Activated CD4-positive, alpha-beta memory T cell treated with anti-CD3 and anti-CD28 coated beads for 36 hours (primary cell): ENCODE data around the gene DPY19L3. TPM values are rescaled to one million over a fixed set of nuclear protein-coding genes. Genes with fewer than 3 reads are reported as not detected.

Experiments used
- CTCF ChIA-PET: fragments of 350-600 bp; sonication (Branson Sonifier 250); formaldehyde crosslinking; loops from one replicate; lab custom pipeline; 2021; ENCODE audit warnings: antibody characterized with exemption, inconsistent platforms; lab: Charles Lee
- POLR2A ChIA-PET: fragments of 350-600 bp; sonication (Branson Sonifier 250); formaldehyde crosslinking; loops from one replicate; lab custom pipeline; 2021; ENCODE audit warnings: antibody characterized with exemption; lab: Charles Lee
- DNase-seq: peaks from one replicate; pipeline ENCODE4 v3.0.0-alpha.2; 2020
- H3K27ac Mint-ChIP-seq: one replicate; pipeline ENCODE4 v1.8.0; 2021; ENCODE audit warnings: mixed read lengths
- H3K27me3 Mint-ChIP-seq: one replicate; pipeline ENCODE4 v1.8.0; 2021; ENCODE audit warnings: mixed read lengths
- H3K36me3 Mint-ChIP-seq: one replicate; pipeline ENCODE4 v1.8.0; 2021; ENCODE audit warnings: mixed read lengths
- H3K4me1 Mint-ChIP-seq: one replicate; pipeline ENCODE4 v1.8.0; 2021; ENCODE audit warnings: low read depth, mixed read lengths
- H3K4me3 Mint-ChIP-seq: one replicate; pipeline ENCODE4 v1.8.0; 2021; ENCODE audit warnings: mild to moderate bottlenecking, mixed read lengths
- H3K9me3 Mint-ChIP-seq: one replicate; pipeline ENCODE4 v1.8.0; 2021; ENCODE audit warnings: mixed read lengths
- intact Hi-C: fragments of 100-400 bp; cut with micrococcal nuclease; formaldehyde crosslinking; loops from one replicate; pipeline ENCODE4 v1.15.1; 2023
- total RNA-seq, 2 experiments: library from RNA; stranded (reverse); gene quantifications; one replicate each; pipeline ENCODE4 v1.2.3, GENCODE V29; 2021

The DPY19L3 gene
- total RNA-seq, 2 experiments from 2014 or later = 12.4 to 14.9 TPM

DNA sequence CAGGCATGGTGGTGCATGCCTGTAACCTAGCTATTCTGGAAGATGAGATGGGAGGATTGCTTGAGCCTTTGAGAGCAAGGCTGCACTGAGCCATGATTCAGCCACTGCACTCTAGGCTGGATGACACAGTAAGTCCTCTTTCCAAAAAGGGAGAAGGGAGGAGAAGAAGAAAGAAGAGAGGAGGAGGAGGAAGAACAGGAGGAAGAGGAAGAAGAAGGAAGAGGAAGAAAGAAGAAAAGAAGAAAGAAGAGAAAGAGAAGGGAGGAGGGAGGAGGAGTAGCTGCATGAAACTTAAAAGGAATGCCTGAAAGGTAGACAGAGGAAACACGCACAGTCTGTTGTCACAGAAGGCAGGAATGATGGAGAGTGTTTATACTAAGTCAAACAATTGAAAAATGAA is 3.6 kb upstream of the DPY19L3 start:
- Mint-ChIP-seq H3K27me3 (no peaks in the 10 kb centered on the region), H3K36me3 (peaks cover 1% of the 10 kb centered on the region), H3K4me1 (peaks cover 12% of the 10 kb centered on the region), H3K9me3 (no peaks in the 10 kb centered on the region), H3K27ac (no peak overlapping the region), H3K4me3 (no peak overlapping the region)
- intact Hi-C loops = no loop called here
- ChIA-PET CTCF (no interaction called here), POLR2A (no interaction called here)
- no peak for DNase-seq

DNA sequence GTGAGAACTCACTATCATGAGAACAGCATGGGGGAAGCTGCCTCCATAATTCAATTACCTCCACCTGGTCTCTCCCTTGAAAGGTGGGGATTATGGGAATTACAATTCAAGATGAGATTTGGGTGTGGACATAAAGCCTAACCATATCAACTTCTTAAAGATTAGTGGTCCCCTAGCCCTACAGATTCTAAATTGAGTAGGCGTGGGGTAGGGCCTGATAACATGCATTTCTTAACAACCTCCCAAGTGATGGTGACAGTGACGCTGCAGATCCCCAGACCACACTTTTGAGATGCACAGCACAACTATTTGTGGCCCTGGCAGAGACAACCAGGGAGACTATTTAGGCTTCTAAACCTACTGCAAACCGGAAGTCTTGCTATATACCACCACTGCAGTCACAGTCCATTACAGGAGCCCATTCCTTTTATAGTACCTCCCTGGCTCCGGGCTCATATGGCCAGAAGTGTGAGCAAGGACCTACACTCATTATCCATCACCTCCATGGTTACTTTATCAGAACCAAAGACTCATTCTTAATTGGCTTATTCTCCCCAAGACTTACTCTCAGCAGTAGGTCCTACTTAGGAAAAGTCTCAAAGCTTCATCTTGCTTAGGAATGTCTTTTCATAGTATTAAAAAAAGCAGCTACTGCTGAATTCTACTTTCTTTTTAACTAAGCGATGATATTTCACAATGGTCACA is 2.1 kb upstream of the DPY19L3 start:
- Mint-ChIP-seq H3K9me3 (no peaks in the 10 kb centered on the region), H3K27ac (peak overlapping the region; percentile 91), H3K4me1 (peaks cover 12% of the 10 kb centered on the region), H3K4me3 (peak overlapping the region; percentile 84), H3K36me3 (peaks cover 6% of the 10 kb centered on the region), H3K27me3 (no peaks in the 10 kb centered on the region)
- POLR2A ChIA-PET = no interaction called here
- CTCF ChIA-PET = no interaction called here
- DNase-seq = no peak
- intact Hi-C loops = no loop called here

DNA sequence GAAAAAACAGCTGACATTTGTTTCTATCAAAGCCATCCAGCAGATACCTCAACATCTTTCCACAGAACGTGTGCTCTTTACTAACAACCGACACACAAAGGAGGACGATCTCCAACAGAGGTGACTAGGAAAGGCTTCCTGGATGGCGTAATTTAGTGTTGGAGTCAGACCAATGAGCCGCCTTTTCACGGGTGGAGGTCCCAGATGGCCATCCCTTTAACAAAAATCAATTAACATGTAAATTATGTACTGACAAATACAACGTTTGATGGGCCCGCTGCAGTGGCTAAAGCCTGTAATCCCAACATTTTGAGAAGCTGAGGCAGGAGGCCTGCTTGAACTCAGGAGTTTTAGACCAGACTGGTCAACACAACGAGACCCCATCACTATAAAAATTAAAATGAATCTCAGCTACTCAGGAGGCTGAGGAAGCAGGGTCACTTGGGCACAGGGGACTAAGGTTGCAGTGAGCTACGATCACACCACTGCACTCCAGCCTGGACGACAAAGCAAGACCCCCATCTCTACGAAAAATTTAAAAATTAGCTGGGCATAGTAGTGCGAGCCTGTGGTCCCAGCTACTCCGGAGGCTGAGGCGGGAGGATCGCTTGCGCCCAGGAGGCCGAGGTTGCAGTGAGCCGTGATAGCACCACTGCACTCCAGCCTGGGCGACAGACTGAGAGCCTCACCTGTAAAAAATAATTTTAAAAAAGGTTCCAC is 1.2 kb upstream of the DPY19L3 start:
- DNase-seq = no peak
- peak overlapping the region; percentile 84 for H3K4me3 Mint-ChIP-seq
- peak overlapping the region; percentile 91 for H3K27ac Mint-ChIP-seq
- CTCF ChIA-PET = no interaction called here
- peaks cover 12% of the 10 kb centered on the region for H3K4me1 Mint-ChIP-seq
- intact Hi-C loops = loop anchor here (2.0 kb wide), 1 partner anchor 60 kb away; the partner anchor contains the start of gene ZNF507
- H3K9me3 Mint-ChIP-seq = no peaks in the 10 kb centered on the region
- POLR2A ChIA-PET = no interaction called here
- H3K36me3 Mint-ChIP-seq = peaks cover 12% of the 10 kb centered on the region
- no peaks in the 10 kb centered on the region for H3K27me3 Mint-ChIP-seq

DNA sequence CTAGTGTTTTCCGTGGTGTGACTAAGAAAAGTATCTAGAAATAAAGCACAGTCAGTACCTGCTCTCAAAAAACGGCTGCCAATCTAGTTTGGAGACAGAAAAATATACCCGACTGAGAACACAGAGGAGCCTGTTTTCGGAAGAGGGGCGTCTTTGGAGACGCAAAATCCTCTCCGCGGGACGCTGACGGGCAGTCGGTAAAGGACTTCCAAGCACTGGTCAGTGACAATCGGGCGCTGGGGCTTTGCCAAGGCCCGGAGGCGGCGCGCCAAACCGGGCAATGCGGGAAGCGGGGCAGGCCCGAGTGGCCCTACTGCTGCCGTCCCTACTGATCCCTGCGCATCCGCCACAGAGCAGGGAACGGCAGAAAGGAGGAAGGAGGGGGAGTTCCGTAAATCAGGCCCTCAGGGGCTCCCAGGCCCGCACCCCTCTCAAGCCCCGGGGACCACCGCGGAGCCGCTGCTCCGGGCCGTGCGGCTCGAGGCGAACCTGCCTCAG is 588 bp upstream of the DPY19L3 start:
- H3K36me3 Mint-ChIP-seq = peaks cover 14% of the 10 kb centered on the region
- no peaks in the 10 kb centered on the region for H3K9me3 Mint-ChIP-seq
- intact Hi-C loops = loop anchor here (1.0 to 5.0 kb wide), 3 partner anchors 60 to 270 kb away; partner anchors contain the start of genes ANKRD27, RGS9BP and ZNF507
- peaks cover 12% of the 10 kb centered on the region for H3K4me1 Mint-ChIP-seq
- peak overlapping the region; percentile 84 for H3K4me3 Mint-ChIP-seq
- CTCF ChIA-PET = interaction anchor here (0.6 kb wide), 1 partner anchor 1685 kb away, joined by 3 read pairs; no protein-coding TSS in a partner anchor
- H3K27me3 Mint-ChIP-seq = no peaks in the 10 kb centered on the region
- peak overlapping the region; percentile 91 for H3K27ac Mint-ChIP-seq
- no peak for DNase-seq
- POLR2A ChIA-PET = interaction anchor here (1.0 to 1.5 kb wide), 6 partner anchors 11 to 288 kb away, joined by 3 to 9 read pairs (median 4); partner anchors contain the start of genes PDCD5 and ZNF507

DNA sequence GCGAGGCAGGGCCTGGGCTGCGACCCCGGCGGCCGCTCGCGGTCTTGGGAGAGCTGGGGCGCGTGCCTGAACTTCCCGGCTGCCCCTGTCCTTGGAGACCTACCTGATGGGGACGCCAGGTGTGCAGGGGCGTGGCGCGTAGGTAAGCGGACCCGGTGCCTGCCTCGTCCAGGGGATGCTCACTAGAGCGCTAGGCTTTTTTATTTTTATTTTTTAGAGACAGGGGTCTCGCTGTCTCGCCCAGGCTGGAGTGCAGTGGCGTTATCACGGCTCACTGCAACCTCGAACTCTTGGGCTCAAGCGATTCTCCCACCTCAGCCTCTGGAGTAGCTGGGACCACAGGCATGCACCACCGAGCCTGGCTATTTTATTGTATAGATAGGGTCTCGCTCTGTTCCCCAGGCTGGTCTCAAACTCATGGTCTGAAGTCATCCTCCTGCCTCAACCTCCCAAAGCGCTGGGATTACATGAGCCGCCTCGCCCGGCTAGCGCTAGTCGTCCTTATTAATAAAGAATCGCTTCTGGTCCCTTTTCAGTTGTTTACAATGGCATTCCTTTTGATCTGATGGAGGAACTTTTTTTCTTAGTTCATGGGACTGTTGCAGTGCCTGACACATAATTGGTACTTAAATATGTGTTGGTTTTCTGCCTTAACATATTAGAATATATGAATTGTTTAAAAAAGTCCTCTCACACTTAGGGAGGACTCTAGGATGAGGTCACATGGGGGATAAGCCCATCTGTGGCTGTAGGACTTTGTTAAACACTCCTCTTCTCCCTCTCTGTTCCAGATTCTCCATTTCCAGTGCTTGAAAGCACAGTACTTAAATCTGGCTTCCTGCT is 812 bp downstream of the DPY19L3 start:
- ChIA-PET CTCF (no interaction called here), POLR2A (interaction anchor here (1.0 to 1.5 kb wide), 6 partner anchors 10 to 287 kb away, joined by 3 to 9 read pairs (median 4); partner anchors contain the start of genes PDCD5 and ZNF507)
- Mint-ChIP-seq H3K27ac (peak overlapping the region; percentile 44), H3K9me3 (no peaks in the 10 kb centered on the region), H3K4me3 (peak overlapping the region; percentile 76), H3K27me3 (no peaks in the 10 kb centered on the region), H3K4me1 (peaks cover 12% of the 10 kb centered on the region), H3K36me3 (peaks cover 18% of the 10 kb centered on the region)
- no peak for DNase-seq
- intact Hi-C loops = loop anchor here (5.0 kb wide), 1 partner anchor 171 kb away; no protein-coding TSS in a partner anchor

DNA sequence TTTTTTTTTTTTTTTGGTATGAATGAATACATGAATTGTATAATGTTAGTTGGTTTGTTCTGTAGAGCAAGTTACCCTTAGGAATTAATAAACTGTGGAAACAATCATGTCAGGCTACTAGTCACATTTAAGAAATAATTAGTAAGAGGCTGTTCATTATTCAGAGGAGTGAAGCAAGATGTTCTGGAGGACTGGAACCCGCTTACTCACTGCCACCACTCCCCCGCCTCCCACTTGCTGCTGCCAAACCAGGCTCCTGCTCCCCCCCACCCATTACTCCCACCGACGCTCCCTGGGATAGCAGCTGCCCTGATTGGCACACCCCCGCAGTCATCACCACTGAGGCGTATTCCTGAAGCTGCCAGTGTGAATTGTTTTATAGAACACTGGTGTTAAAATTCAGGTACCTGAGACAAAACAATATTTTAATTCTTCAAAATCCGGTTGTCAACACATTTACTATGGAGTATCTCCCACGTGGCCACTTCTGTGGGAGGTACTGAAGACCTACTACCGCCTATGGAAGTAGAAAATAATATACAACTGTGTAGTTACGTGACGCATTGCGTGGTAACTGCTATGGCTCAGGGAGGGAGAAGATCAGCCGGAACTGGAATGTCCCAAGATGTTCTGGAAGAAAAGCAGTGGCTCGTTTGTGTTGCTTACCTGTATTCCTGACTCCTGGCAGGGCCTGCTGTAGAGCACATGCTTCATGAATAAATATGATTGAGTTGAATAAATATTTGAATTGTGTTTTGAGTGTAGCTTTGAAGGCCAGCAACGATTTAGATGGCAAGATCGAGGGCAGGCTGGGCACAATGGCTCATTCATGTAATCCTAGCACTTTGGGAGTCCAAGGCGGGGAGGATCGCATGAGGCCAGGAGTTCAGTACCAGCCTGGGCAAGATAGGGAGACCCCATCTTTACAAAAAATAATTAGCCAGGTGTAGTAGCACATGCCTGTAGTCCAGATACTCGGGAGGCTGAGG is 1.7 kb downstream of the DPY19L3 start:
- ChIA-PET CTCF (no interaction called here), POLR2A (no interaction called here)
- intact Hi-C loops = loop anchor here (5.0 kb wide), 1 partner anchor 170 kb away; no protein-coding TSS in a partner anchor
- Mint-ChIP-seq H3K36me3 (peaks cover 21% of the 10 kb centered on the region), H3K4me1 (peaks cover 12% of the 10 kb centered on the region), H3K27me3 (no peaks in the 10 kb centered on the region), H3K4me3 (peak overlapping the region; percentile 76), H3K27ac (no peak overlapping the region), H3K9me3 (no peaks in the 10 kb centered on the region)
- DNase-seq = no peak

DNA sequence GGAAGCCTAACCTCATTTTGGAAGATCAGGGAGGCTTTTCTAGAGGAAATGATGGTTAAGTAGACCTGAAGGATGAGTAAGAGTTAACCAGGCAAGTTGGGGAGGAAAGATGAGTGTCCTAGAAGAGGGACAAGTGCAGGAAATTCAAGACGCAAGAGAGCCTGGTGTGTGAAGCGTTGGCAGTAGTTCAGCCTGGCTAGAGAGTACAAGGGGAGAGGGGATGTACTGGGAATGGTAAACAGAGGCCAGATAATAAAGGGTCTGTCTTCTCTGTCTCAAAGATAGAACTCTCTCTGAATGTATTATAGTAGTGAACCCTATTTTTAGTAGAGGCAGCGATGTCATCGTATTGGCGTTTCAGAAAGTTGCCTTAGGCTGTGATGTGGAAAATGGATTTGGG is 9.7 kb downstream of the DPY19L3 start:
- Mint-ChIP-seq H3K4me3 (no peak overlapping the region), H3K27ac (no peak overlapping the region), H3K4me1 (no peaks in the 10 kb centered on the region), H3K27me3 (no peaks in the 10 kb centered on the region), H3K9me3 (no peaks in the 10 kb centered on the region), H3K36me3 (peaks cover 31% of the 10 kb centered on the region)
- POLR2A ChIA-PET = interaction anchor here (1.6 kb wide), 1 partner anchor 10 kb away, joined by 3 read pairs; the partner anchor contains the start of gene DPY19L3
- no peak for DNase-seq
- CTCF ChIA-PET = no interaction called here
- intact Hi-C loops = no loop called here

DNA sequence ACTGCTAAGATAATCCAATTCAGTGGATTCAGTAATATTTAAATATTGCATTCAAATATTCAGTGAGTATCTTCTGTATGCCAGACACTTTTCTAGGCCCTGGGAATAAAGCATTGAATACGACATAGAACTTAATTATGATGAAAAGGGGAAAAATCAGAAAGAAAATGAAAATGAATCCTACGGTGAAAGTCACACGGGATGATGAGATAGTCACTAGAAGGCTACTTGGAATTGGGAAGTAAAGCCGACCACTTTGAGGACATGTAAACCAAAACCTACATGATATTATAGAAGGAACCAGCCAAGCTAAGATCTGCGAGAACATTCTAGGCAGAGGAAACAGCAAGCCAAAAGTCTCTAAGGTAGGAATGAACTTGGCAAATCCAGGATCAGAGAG is 10.1 kb downstream of the DPY19L3 start:
- ChIA-PET CTCF (no interaction called here), POLR2A (interaction anchor here (1.6 kb wide), 1 partner anchor 10 kb away, joined by 3 read pairs; the partner anchor contains the start of gene DPY19L3)
- DNase-seq = no peak
- Mint-ChIP-seq H3K4me1 (no peaks in the 10 kb centered on the region), H3K27me3 (no peaks in the 10 kb centered on the region), H3K36me3 (peaks cover 31% of the 10 kb centered on the region), H3K9me3 (no peaks in the 10 kb centered on the region), H3K4me3 (no peak overlapping the region), H3K27ac (no peak overlapping the region)
- intact Hi-C loops = no loop called here

DNA sequence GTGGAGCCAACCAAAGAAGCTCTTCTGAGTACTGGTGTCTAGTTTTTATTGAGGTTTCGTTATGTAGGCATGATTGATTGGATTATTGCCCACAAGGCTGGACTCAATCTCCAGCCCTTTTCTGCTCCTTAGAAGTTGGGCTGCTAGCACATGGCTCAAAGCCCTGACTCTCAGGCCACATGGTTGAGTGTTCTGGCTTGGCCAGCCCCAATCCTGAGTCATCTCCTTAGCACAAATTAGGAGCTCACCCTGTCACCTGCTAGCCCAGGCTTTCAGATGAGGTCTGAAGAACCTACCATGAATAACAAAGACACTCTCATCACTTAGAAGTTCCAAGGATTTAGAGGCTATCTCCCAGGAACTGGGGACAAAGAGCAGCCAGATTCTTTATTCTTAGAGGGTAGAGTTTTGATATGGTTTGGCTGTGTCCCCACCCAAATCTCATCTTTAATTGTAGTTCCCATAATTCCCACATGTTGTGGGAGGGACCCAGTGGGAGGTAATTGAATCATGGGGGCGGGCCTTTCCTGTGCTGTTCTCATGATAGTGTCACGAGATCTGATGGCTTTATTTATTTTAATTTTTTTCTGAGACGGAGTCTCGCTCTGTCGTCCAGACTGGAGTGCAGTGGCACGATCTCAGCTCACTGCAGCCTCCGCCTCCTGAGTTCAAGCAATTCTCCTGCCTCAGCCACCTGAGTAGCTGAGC is 11.3 kb downstream of the DPY19L3 start:
- H3K9me3 Mint-ChIP-seq = no peaks in the 10 kb centered on the region
- intact Hi-C loops = no loop called here
- H3K4me1 Mint-ChIP-seq = peaks cover 4% of the 10 kb centered on the region
- H3K27me3 Mint-ChIP-seq = no peaks in the 10 kb centered on the region
- H3K36me3 Mint-ChIP-seq = peaks cover 25% of the 10 kb centered on the region
- POLR2A ChIA-PET = interaction anchor here (0.8 to 1.6 kb wide), 2 partner anchors 11 to 29 kb away, joined by 3 read pairs; partner anchors contain the start of gene DPY19L3
- no peak for DNase-seq
- H3K4me3 Mint-ChIP-seq = no peak overlapping the region
- CTCF ChIA-PET = no interaction called here
- H3K27ac Mint-ChIP-seq = no peak overlapping the region

DNA sequence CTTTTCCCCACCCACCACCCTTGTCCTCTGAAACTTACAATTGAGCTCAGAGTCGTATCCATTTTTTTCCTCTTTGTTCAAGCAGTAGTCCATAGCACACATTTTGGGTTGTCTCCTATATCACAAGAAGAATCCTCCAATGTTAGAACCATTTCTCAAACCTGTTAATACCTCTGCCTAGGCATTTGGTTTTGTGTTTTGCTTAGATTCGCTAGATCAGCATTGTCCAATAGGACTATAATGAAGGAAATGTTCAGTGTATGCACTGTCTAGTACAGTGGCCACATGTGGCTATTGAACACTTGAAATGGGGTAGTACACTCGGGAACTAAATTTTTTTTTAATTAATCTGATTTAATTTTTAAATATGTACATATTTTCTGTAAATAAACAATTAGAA is 12.6 kb downstream of the DPY19L3 start:
- H3K36me3 Mint-ChIP-seq = peaks cover 16% of the 10 kb centered on the region
- H3K4me3 Mint-ChIP-seq = no peak overlapping the region
- H3K4me1 Mint-ChIP-seq = peaks cover 9% of the 10 kb centered on the region

More for the DNA sequence above, 12.6 kb downstream of the DPY19L3 start:
- Mint-ChIP-seq H3K27ac (no peak overlapping the region), H3K27me3 (no peaks in the 10 kb centered on the region), H3K9me3 (no peaks in the 10 kb centered on the region)
- POLR2A ChIA-PET = no interaction called here
- intact Hi-C loops = no loop called here
- CTCF ChIA-PET = no interaction called here
- DNase-seq = no peak
